Measurements from ENCODE around the gene NGB. TPM values are rescaled to one million over a fixed set of nuclear protein-coding genes. Genes with fewer than 3 reads are reported as not detected.

NGB gene
- total RNA-seq, 1 experiment from 2014 or later, result not detected

DNA sequence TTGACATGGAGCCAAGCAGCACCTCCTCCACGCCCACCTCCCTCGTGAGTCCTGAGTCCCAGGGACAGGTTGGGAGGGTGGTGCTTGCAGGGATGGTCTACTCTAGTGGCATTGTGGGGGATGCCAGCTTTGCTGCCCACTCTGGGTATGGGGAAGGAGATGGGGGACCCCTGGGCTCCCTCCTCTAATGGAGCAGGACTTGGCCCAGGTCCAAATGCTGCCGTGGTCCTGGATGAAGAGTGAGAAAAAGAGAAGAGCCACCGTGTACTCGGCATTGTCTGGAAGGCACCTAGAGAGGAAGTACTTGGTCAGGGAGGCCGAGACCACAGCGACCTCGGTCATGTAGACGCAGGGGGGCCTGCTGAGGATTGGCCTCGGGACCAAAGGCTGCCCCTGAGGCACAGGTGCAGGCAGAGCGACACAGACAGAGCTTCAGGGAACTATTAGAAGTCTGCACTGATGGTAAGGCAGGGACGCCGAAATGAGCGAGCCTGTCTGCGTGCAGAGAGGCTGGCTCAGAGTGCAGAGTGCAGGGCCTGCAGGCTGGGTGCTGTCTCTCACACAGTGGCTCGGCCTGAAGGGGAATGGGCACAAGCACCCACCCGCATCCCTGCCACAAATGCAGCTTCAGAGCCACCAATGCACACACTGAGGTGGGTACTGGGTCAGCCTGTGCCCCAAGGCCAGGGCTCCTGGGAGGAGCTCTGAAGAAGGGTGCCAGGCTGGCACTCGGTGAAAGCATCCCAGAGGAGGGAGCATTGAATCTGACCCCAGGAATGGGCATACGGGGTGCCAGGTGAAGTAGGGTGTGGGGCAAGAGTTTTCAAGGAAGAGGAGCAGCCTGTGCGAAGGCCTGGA lies 17.4 kb downstream of the NGB start:
- POLR2A ChIA-PET, result no interaction called here
- H3K27me3 ChIP-seq (ENCODE audit: insufficient read depth, low read length), result no peaks in the 10 kb centered on the region
- TF ChIP-seq EGR1 (IDR thresholded peaks at IDR 0.05; ENCODE audit: low read depth) (no peak), JUND (IDR thresholded peaks at IDR 0.05) (no peak), ELF1 (IDR thresholded peaks at IDR 0.05; ENCODE audit: borderline replicate concordance, low read depth) (no peak), SIN3A (IDR thresholded peaks at IDR 0.05; ENCODE audit: low read depth) (no peak), POLR2AphosphoS5 (IDR thresholded peaks at IDR 0.05; ENCODE audit: low read depth, low read length) (no peak), SRF (IDR thresholded peaks at IDR 0.05; ENCODE audit: low read depth) (no peak), EZH2phosphoT487 (IDR thresholded peaks at IDR 0.05; ENCODE audit: borderline replicate concordance) (no peak), POLR2A (IDR thresholded peaks at IDR 0.05; ENCODE audit: borderline replicate concordance, extremely low read depth, insufficient read depth, insufficient read length) (no peak), ZNF274 (IDR thresholded peaks at IDR 0.05; ENCODE audit: low read depth, low read length) (no peak), EZH2 (IDR thresholded peaks at IDR 0.05) (no peak), ZFX (IDR thresholded peaks at IDR 0.05) (no peak), TCF7L2 (IDR thresholded peaks at IDR 0.05; ENCODE audit: borderline replicate concordance, extremely low read depth, insufficient read depth, insufficient read length) (no peak), YY1 (IDR thresholded peaks at IDR 0.05; ENCODE audit: extremely low read depth, insufficient replicate concordance, low read depth, low read length) (no peak), CEBPB (IDR thresholded peaks at IDR 0.05; ENCODE audit: low read depth) (no peak), CBX3 (IDR thresholded peaks at IDR 0.05; ENCODE audit: low read depth) (no peak)
- TF ChIP-seq, protein P1, sequence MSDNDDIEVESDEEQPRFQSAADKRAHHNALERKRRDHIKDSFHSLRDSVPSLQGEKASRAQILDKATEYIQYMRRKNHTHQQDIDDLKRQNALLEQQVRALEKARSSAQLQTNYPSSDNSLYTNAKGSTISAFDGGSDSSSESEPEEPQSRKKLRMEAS (IDR thresholded peaks at IDR 0.05), result no peak
- TF ChIP-seq, protein P2, sequence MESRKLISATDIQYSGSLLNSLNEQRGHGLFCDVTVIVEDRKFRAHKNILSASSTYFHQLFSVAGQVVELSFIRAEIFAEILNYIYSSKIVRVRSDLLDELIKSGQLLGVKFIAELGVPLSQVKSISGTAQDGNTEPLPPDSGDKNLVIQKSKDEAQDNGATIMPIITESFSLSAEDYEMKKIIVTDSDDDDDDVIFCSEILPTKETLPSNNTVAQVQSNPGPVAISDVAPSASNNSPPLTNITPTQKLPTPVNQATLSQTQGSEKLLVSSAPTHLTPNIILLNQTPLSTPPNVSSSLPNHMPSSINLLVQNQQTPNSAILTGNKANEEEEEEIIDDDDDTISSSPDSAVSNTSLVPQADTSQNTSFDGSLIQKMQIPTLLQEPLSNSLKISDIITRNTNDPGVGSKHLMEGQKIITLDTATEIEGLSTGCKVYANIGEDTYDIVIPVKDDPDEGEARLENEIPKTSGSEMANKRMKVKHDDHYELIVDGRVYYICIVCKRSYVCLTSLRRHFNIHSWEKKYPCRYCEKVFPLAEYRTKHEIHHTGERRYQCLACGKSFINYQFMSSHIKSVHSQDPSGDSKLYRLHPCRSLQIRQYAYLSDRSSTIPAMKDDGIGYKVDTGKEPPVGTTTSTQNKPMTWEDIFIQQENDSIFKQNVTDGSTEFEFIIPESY (IDR thresholded peaks at IDR 0.05; ENCODE audit: extremely low read depth, insufficient replicate concordance, low read length), result no peak
- TF ChIP-seq, protein P3, sequence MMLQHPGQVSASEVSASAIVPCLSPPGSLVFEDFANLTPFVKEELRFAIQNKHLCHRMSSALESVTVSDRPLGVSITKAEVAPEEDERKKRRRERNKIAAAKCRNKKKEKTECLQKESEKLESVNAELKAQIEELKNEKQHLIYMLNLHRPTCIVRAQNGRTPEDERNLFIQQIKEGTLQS (IDR thresholded peaks at IDR 0.05), result no peak
- no peaks in the 10 kb centered on the region for H3K4me1 ChIP-seq (ENCODE audit: control insufficient read depth in 1 of 2, insufficient read depth in 2 of 2, low read length in 2 of 2)
- intact Hi-C loops (cut with micrococcal nuclease), result no loop called here
- no TSS peak for BruUV-seq (replicated peaks)
- H3K36me3 ChIP-seq (ENCODE audit: control insufficient read depth in 1 of 2, insufficient read depth in 2 of 2, low read length in 2 of 2), result no peaks in the 10 kb centered on the region
- no peak overlapping the region for H2AFZ ChIP-seq (ENCODE audit: low read depth, low read length, poor library complexity, severe bottlenecking)
- CTCF ChIA-PET, result no interaction called here
- no peak overlapping the region for H3K9ac ChIP-seq (ENCODE audit: low read length)
- H3K4me2 ChIP-seq (ENCODE audit: low read length), result no peak overlapping the region
- DNase-seq (ENCODE audit: low read depth, low spot score) (no peak), ATAC-seq (no peak)
- RAD21 ChIA-PET (ENCODE audit: low non-redundant PET in 1 of 2, low total read pairs in 2 of 2, uncharacterized antibody in 2 of 2, unreplicated experiment in 2 of 2), result no interaction called here
- no peaks in the 10 kb centered on the region for H3K9me3 ChIP-seq (ENCODE audit: control insufficient read depth in 1 of 2, insufficient read depth in 1 of 2, low read depth in 1 of 2, low read length in 2 of 2)
- H3K79me2 ChIP-seq (ENCODE audit: insufficient read depth, low read length), result no peaks in the 10 kb centered on the region
- no peak overlapping the region for H3K4me3 ChIP-seq (replicated peaks in 1 of 2; ENCODE audit: low read depth in 1 of 2, low read length in 2 of 2)
- H3K9me2 ChIP-seq (ENCODE audit: insufficient read depth), result no peaks in the 10 kb centered on the region
- H4K20me1 ChIP-seq (ENCODE audit: insufficient read depth), result no peaks in the 10 kb centered on the region
- no peak overlapping the region for H3K27ac ChIP-seq (ENCODE audit: low read depth, low read length)

Measured in HCT116 (cell line).